CD4-positive, alpha-beta memory T cell (primary cell): ENCODE data around the gene XRN2. TPM values are rescaled to one million over a fixed set of nuclear protein-coding genes. Genes with fewer than 3 reads are reported as not detected.
"Not testable (repeated sequence)": the region's sequence is repeated elsewhere in the genome, so short reads cannot be mapped to it uniquely, and the experiment has no call there.

Experiments used
- CTCF ChIA-PET: fragments of 350-600 bp; sonication (Branson Sonifier 250); formaldehyde crosslinking; loops from one replicate; lab custom pipeline; 2021; ENCODE audit warnings: inconsistent platforms; ENCODE audit not compliant: partially characterized antibody; lab: Charles Lee
- POLR2A ChIA-PET: fragments of 350-600 bp; sonication (Branson Sonifier 250); formaldehyde crosslinking; loops from one replicate; lab custom pipeline; 2021; ENCODE audit not compliant: partially characterized antibody; lab: Charles Lee
- DNase-seq, 5 donors: peaks; one replicate each; pipeline versions ENCODE4 v3.0.0 to v3.0.0-alpha.2; 2020 to 2022; ENCODE audit warnings: mixed read lengths in 1 of 5
- H3K27ac ChIP-seq: one replicate; pipeline ENCODE4 v1.7.0; 2013; ENCODE audit warnings: low read depth, low read length
- H3K27me3 ChIP-seq: 2 replicates; pipeline ENCODE4 v1.7.0; 2013; ENCODE audit warnings: mild to moderate bottlenecking, low read length, moderate library complexity; ENCODE audit not compliant: insufficient read depth
- H3K36me3 ChIP-seq: 2 replicates; pipeline ENCODE4 v1.7.0; 2013; ENCODE audit warnings: mild to moderate bottlenecking, low read length, moderate library complexity; ENCODE audit not compliant: insufficient read depth
- H3K4me1 ChIP-seq: 2 replicates; pipeline ENCODE4 v1.7.0; 2013; ENCODE audit warnings: mild to moderate bottlenecking, low read length, moderate library complexity; ENCODE audit not compliant: insufficient read depth
- H3K4me3 ChIP-seq, 2 donors: one replicate each; pipeline ENCODE4 v1.7.0; 2013; ENCODE audit warnings: low read length in 2 of 2, mild to moderate bottlenecking in 1 of 2
- H3K9me3 ChIP-seq, 2 donors: one replicate each; pipeline ENCODE4 v1.7.0; 2013; ENCODE audit warnings: low read length in 2 of 2, control low read depth in 1 of 2; ENCODE audit not compliant: control insufficient read depth in 1 of 2
- H3K27ac Mint-ChIP-seq, 7 donors: one replicate each; pipeline ENCODE4 v1.8.0; 2020 to 2021; ENCODE audit warnings: mixed read lengths in 7 of 7, mild to moderate bottlenecking in 6 of 7, inconsistent platforms in 3 of 7, moderate library complexity in 3 of 7
- H3K27me3 Mint-ChIP-seq, 2 donors: one replicate each; pipeline ENCODE4 v1.8.0; 2020 to 2021; ENCODE audit warnings: mixed read lengths in 2 of 2
- H3K36me3 Mint-ChIP-seq, 2 donors: one replicate each; pipeline ENCODE4 v1.8.0; 2020 to 2021; ENCODE audit warnings: mixed read lengths in 2 of 2, inconsistent platforms in 1 of 2, mild to moderate bottlenecking in 1 of 2
- H3K4me1 Mint-ChIP-seq, 4 donors: one replicate each; pipeline ENCODE4 v1.8.0; 2020 to 2021; ENCODE audit warnings: mixed read lengths in 4 of 4, mild to moderate bottlenecking in 1 of 4
- H3K4me3 Mint-ChIP-seq, 8 donors: one replicate each; pipeline ENCODE4 v1.8.0; 2020 to 2021; ENCODE audit warnings: mixed read lengths in 8 of 8, mild to moderate bottlenecking in 7 of 8, moderate library complexity in 6 of 8, inconsistent platforms in 3 of 8
- H3K9me3 Mint-ChIP-seq, 8 donors: one replicate each; pipeline ENCODE4 v1.8.0; 2020 to 2021; ENCODE audit warnings: mixed read lengths in 8 of 8, mild to moderate bottlenecking in 5 of 8, inconsistent platforms in 3 of 8, moderate library complexity in 1 of 8
- intact Hi-C: fragments of 100-400 bp; cut with micrococcal nuclease; formaldehyde crosslinking; loops from one replicate; pipeline ENCODE4 v1.15.1; 2023
- polyA plus RNA-seq, 2 donors: library from polyadenylated mRNA; unstranded; fragments of 300-500 nt; fragmentation: Illumina TruSeq; gene quantifications; one replicate each; pipeline ENCODE4 v1.2.3, GENCODE V29; 2021
- total RNA-seq, 2 experiments: library from RNA; stranded (reverse); gene quantifications; one replicate each; pipeline ENCODE4 v1.2.3, GENCODE V29; 2021

The XRN2 gene
- total and polyA plus RNA-seq, 4 experiments from 2014 or later, result 52.8 to 80.3 (median 64.6) TPM

- H3K9me3 Mint-ChIP-seq, result peaks cover 2 to 41% (median 30%) of the 10 kb centered on the region in 8 donors
- POLR2A ChIA-PET, result no interaction called here
- H3K27ac Mint-ChIP-seq, result no peak overlapping the region
- H3K36me3 ChIP-seq, result no peaks in the 10 kb centered on the region
- H3K27ac ChIP-seq, result no peak overlapping the region
- H3K4me3 Mint-ChIP-seq, result no peak overlapping the region
- peaks cover 17% of the 10 kb centered on the region for H3K4me1 ChIP-seq
- peaks cover 30 to 50% of the 10 kb centered on the region in 2 donors for H3K27me3 Mint-ChIP-seq
- DNase-seq, result no peak
- H3K4me1 Mint-ChIP-seq, result peaks cover 2 to 22% (median 15%) of the 10 kb centered on the region in 4 donors
- H3K36me3 Mint-ChIP-seq, result peaks cover 10 to 17% of the 10 kb centered on the region in 2 donors
- CTCF ChIA-PET, result no interaction called here
- H3K9me3 ChIP-seq, result peaks cover 0 to 5% of the 10 kb centered on the region in 2 donors
- intact Hi-C loops, result no loop called here
- H3K4me3 ChIP-seq, result no peak overlapping the region
- H3K27me3 ChIP-seq, result no peaks in the 10 kb centered on the region
Measured at GRCh38 chr20:21411725-21412124, 108.6 kb downstream of the XRN2 start.

- peak in 1 of 5 donors; percentile 18 for DNase-seq
Measured at GRCh38 chr20:21413996-21414395, 110.9 kb downstream of the XRN2 start.

GRCh38 chr20:21419147-21419546, 116.0 kb downstream of the XRN2 start:
- H3K4me1 ChIP-seq, CTCF ChIA-PET, H3K4me3 ChIP-seq, H3K9me3 ChIP-seq, H3K27ac ChIP-seq, intact Hi-C loops, POLR2A ChIA-PET, H3K4me3 Mint-ChIP-seq, H3K27ac Mint-ChIP-seq, H3K36me3 ChIP-seq, H3K27me3 ChIP-seq, DNase-seq: not testable (repeated sequence)
- peaks cover 2 to 11% (median 7%) of the 10 kb centered on the region in 4 donors for H3K4me1 Mint-ChIP-seq
- H3K27me3 Mint-ChIP-seq, result peaks cover 14 to 21% of the 10 kb centered on the region in 2 donors
- peaks cover 15 to 21% of the 10 kb centered on the region in 2 donors for H3K36me3 Mint-ChIP-seq
- H3K9me3 Mint-ChIP-seq, result peaks cover 2 to 74% (median 53%) of the 10 kb centered on the region in 8 donors

More at GRCh38 chr20:21413996-21414395, 110.9 kb downstream of the XRN2 start:
- POLR2A ChIA-PET, H3K4me3 ChIP-seq, H3K9me3 ChIP-seq, H3K36me3 ChIP-seq, H3K27ac Mint-ChIP-seq, H3K27ac ChIP-seq, H3K27me3 ChIP-seq, intact Hi-C loops: not testable (repeated sequence)
- H3K4me3 Mint-ChIP-seq, result peak overlapping the region in 3 of 8 donors; percentile 20 to 55 (median 49)
- CTCF ChIA-PET, result interaction anchor here (0.6 kb wide), 1 partner anchor 119 kb away, joined by 3 read pairs; no protein-coding TSS in a partner anchor
- peaks cover 17% of the 10 kb centered on the region for H3K4me1 ChIP-seq
- peaks cover 2 to 61% (median 43%) of the 10 kb centered on the region in 8 donors for H3K9me3 Mint-ChIP-seq
- peaks cover 34 to 41% of the 10 kb centered on the region in 2 donors for H3K27me3 Mint-ChIP-seq
- H3K4me1 Mint-ChIP-seq, result peaks cover 2 to 22% (median 15%) of the 10 kb centered on the region in 4 donors
- peaks cover 10 to 24% of the 10 kb centered on the region in 2 donors for H3K36me3 Mint-ChIP-seq

GRCh38 chr20:21421601-21422236, 118.6 kb downstream of the XRN2 start:
- Histone ChIP-seq H3K36me3 (no peaks in the 10 kb centered on the region), H3K9me3 (peaks cover 0 to 10% of the 10 kb centered on the region in 2 donors), H3K27ac (no peak overlapping the region), H3K4me3 (no peak overlapping the region), H3K27me3 (no peaks in the 10 kb centered on the region), H3K4me1 (no peaks in the 10 kb centered on the region)
- peaks cover 17 to 21% of the 10 kb centered on the region in 2 donors for H3K36me3 Mint-ChIP-seq
- H3K9me3 Mint-ChIP-seq, result peaks cover 5 to 83% (median 60%) of the 10 kb centered on the region in 8 donors
- H3K4me1 Mint-ChIP-seq, result no peaks in the 10 kb centered on the region
- POLR2A ChIA-PET, result no interaction called here
- no peak overlapping the region for H3K27ac Mint-ChIP-seq
- intact Hi-C loops, result no loop called here
- peaks cover 0 to 12% of the 10 kb centered on the region in 2 donors for H3K27me3 Mint-ChIP-seq
- CTCF ChIA-PET, result no interaction called here
- peak overlapping the region in 1 of 8 donors; percentile 27 for H3K4me3 Mint-ChIP-seq
- DNase-seq, result no peak

- intact Hi-C loops, H3K36me3 ChIP-seq, H3K27ac ChIP-seq, H3K27me3 Mint-ChIP-seq, H3K27me3 ChIP-seq, H3K4me1 Mint-ChIP-seq, POLR2A ChIA-PET, H3K4me3 Mint-ChIP-seq, H3K4me1 ChIP-seq, CTCF ChIA-PET, H3K9me3 ChIP-seq, DNase-seq, H3K4me3 ChIP-seq: not testable (repeated sequence)
- Mint-ChIP-seq H3K36me3 (peaks cover 10 to 21% of the 10 kb centered on the region in 2 donors), H3K9me3 (peaks cover 5 to 72% (median 52%) of the 10 kb centered on the region in 8 donors), H3K27ac (peak overlapping the region in 1 of 7 donors; percentile 39)
Measured at GRCh38 chr20:21423712-21424111, 120.6 kb downstream of the XRN2 start.

GRCh38 chr20:21424846-21425245, 121.7 kb downstream of the XRN2 start:
- H3K27ac Mint-ChIP-seq, result no peak overlapping the region
- H3K9me3 ChIP-seq, result peaks cover 0 to 10% of the 10 kb centered on the region in 2 donors
- no peaks in the 10 kb centered on the region for H3K27me3 ChIP-seq
- ChIA-PET POLR2A (no interaction called here), CTCF (no interaction called here)
- no peak overlapping the region for H3K27ac ChIP-seq
- peaks cover 4 to 65% (median 51%) of the 10 kb centered on the region in 8 donors for H3K9me3 Mint-ChIP-seq
- H3K36me3 ChIP-seq, result no peaks in the 10 kb centered on the region
- peaks cover 10 to 21% of the 10 kb centered on the region in 2 donors for H3K36me3 Mint-ChIP-seq
- H3K4me3 ChIP-seq, result no peak overlapping the region
- peaks cover 6 to 7% of the 10 kb centered on the region in 2 donors for H3K27me3 Mint-ChIP-seq
- H3K4me1 Mint-ChIP-seq, result no peaks in the 10 kb centered on the region
- H3K4me3 Mint-ChIP-seq, result no peak overlapping the region
- intact Hi-C loops, result no loop called here
- no peak for DNase-seq
- no peaks in the 10 kb centered on the region for H3K4me1 ChIP-seq

- ChIA-PET CTCF (no interaction called here), POLR2A (no interaction called here)
- DNase-seq, result no peak
- Histone ChIP-seq H3K36me3 (no peaks in the 10 kb centered on the region), H3K27me3 (no peaks in the 10 kb centered on the region), H3K4me1 (no peaks in the 10 kb centered on the region), H3K27ac (no peak overlapping the region), H3K9me3 (no peaks in the 10 kb centered on the region), H3K4me3 (no peak overlapping the region)
- intact Hi-C loops, result no loop called here
- Mint-ChIP-seq H3K9me3 (peaks cover 1 to 25% (median 15%) of the 10 kb centered on the region in 8 donors), H3K27ac (no peak overlapping the region), H3K4me1 (no peaks in the 10 kb centered on the region), H3K27me3 (peaks cover 3 to 17% of the 10 kb centered on the region in 2 donors), H3K36me3 (peaks cover under 1 to 6% of the 10 kb centered on the region in 2 donors), H3K4me3 (no peak overlapping the region)
Measured at GRCh38 chr20:21430020-21430419, 126.9 kb downstream of the XRN2 start.
